Mesenchymal stem cell (in vitro differentiated cells and primary cell): ENCODE data around the gene KANK2.
A peak's percentile ranks its signal among the peaks of the same experiment; 100 is the strongest.
"Not testable (repeated sequence)": the region's sequence is repeated elsewhere in the genome, so short reads cannot be mapped to it uniquely, and the experiment has no call there.

Experiments
- DNase-seq: peaks from one replicate; pipeline ENCODE4 v3.0.0-alpha.2; 2013
- H2AFZ ChIP-seq: one replicate; pipeline ENCODE4 v1.6.1; 2013; ENCODE audit warnings: low read depth, mild to moderate bottlenecking, control low read depth, inconsistent platforms, low read length, moderate library complexity
- H2AK5ac ChIP-seq: 2 replicates; pipeline ENCODE4 v1.6.1; 2013; ENCODE audit warnings: low read length, moderate library complexity, mild to moderate bottlenecking, inconsistent platforms; ENCODE audit not compliant: severe bottlenecking
- H2BK120ac ChIP-seq: one replicate; pipeline ENCODE4 v1.6.1; 2013; ENCODE audit warnings: low read depth, mild to moderate bottlenecking, inconsistent platforms, low read length, moderate library complexity
- H2BK12ac ChIP-seq, 2 experiments: one replicate each; pipeline ENCODE4 v1.6.1; 2013; ENCODE audit warnings: inconsistent platforms in 2 of 2, low read length in 2 of 2, mild to moderate bottlenecking in 2 of 2, moderate library complexity in 2 of 2, control low read depth in 1 of 2
- H2BK15ac ChIP-seq: one replicate; pipeline ENCODE4 v1.6.1; 2013; ENCODE audit warnings: mild to moderate bottlenecking, low read depth, inconsistent platforms; ENCODE audit not compliant: poor library complexity, severe bottlenecking
- H2BK5ac ChIP-seq: 2 replicates; pipeline ENCODE4 v1.6.1; 2013; ENCODE audit warnings: low read depth, mild to moderate bottlenecking, low read length, control low read depth, inconsistent platforms; ENCODE audit not compliant: poor library complexity, severe bottlenecking
- H3K14ac ChIP-seq, 2 experiments: one replicate each; pipeline ENCODE4 v1.6.1; 2013; ENCODE audit warnings: inconsistent platforms in 2 of 2, low read length in 2 of 2, control low read depth in 1 of 2, mild to moderate bottlenecking in 1 of 2, moderate library complexity in 1 of 2
- H3K18ac ChIP-seq, 2 experiments: one replicate each; pipeline ENCODE4 v1.6.1; 2013; ENCODE audit warnings: inconsistent platforms in 2 of 2, low read length in 2 of 2, control low read depth in 1 of 2, low read depth in 1 of 2, mild to moderate bottlenecking in 1 of 2
- H3K23ac ChIP-seq, 2 experiments: one replicate each; pipeline ENCODE4 v1.6.1; 2013; ENCODE audit warnings: inconsistent platforms in 2 of 2, low read length in 2 of 2, mild to moderate bottlenecking in 2 of 2, moderate library complexity in 2 of 2, control low read depth in 1 of 2
- H3K27ac ChIP-seq: 2 replicates; pipeline ENCODE4 v1.5.1; 2013; ENCODE audit warnings: mild to moderate bottlenecking, moderate library complexity, low read length, control low read depth, inconsistent platforms; ENCODE audit not compliant: poor library complexity, severe bottlenecking
- H3K27me3 ChIP-seq, 2 experiments: 2 replicates each; pipeline versions ENCODE4 v1.6.1 to v1.7.0; 2013; ENCODE audit warnings: low read length in 2 of 2, mild to moderate bottlenecking in 2 of 2, moderate library complexity in 2 of 2, control low read depth in 1 of 2, inconsistent platforms in 1 of 2; ENCODE audit not compliant: control insufficient read depth in 1 of 2, insufficient read depth in 1 of 2
- H3K36me3 ChIP-seq, 2 experiments: 2 replicates each; pipeline versions ENCODE4 v1.6.1 to v1.7.0; 2013; ENCODE audit warnings: low read length in 2 of 2, control low read depth in 1 of 2, inconsistent platforms in 1 of 2, low read depth in 1 of 2, mild to moderate bottlenecking in 1 of 2; ENCODE audit not compliant: insufficient read depth in 2 of 2, control insufficient read depth in 1 of 2
- H3K4ac ChIP-seq, 2 experiments: one replicate each; pipeline ENCODE4 v1.6.1; 2013; ENCODE audit warnings: inconsistent platforms in 2 of 2, low read length in 2 of 2, mild to moderate bottlenecking in 2 of 2, moderate library complexity in 2 of 2, control low read depth in 1 of 2, low read depth in 1 of 2
- H3K4me1 ChIP-seq: 2 replicates; pipeline ENCODE4 v1.6.1; 2013; ENCODE audit warnings: low read depth, low read length, control low read depth; ENCODE audit not compliant: control insufficient read depth, insufficient read depth
- H3K4me2 ChIP-seq: 2 replicates; pipeline ENCODE4 v1.6.1; 2013; ENCODE audit warnings: low read length, mild to moderate bottlenecking, inconsistent platforms; ENCODE audit not compliant: poor library complexity, severe bottlenecking
- H3K4me3 ChIP-seq, 2 experiments: 2 replicates each; pipeline versions ENCODE4 v1.5.1 to v1.7.0; 2013; ENCODE audit warnings: low read length in 2 of 2, mild to moderate bottlenecking in 2 of 2, control low read depth in 1 of 2, low read depth in 1 of 2; ENCODE audit not compliant: insufficient read depth in 1 of 2
- H3K79me1 ChIP-seq: replicated peaks from 2 replicates; pipeline ENCODE4 v1.6.1; 2013; ENCODE audit warnings: mild to moderate bottlenecking, control low read depth, low read length, inconsistent platforms; ENCODE audit not compliant: poor library complexity, severe bottlenecking
- H3K9ac ChIP-seq: 2 replicates; pipeline ENCODE4 v1.7.0; 2013; ENCODE audit warnings: mild to moderate bottlenecking, low read length, moderate library complexity
- H3K9me3 ChIP-seq: 2 replicates; pipeline ENCODE4 v1.7.0; 2013; ENCODE audit warnings: mild to moderate bottlenecking, low read length; ENCODE audit not compliant: control insufficient read depth
- H4K8ac ChIP-seq: one replicate; pipeline ENCODE4 v1.6.1; 2013; ENCODE audit warnings: inconsistent platforms, mild to moderate bottlenecking, low read length, moderate library complexity
- H4K91ac ChIP-seq: one replicate; pipeline ENCODE4 v1.6.1; 2013; ENCODE audit warnings: mild to moderate bottlenecking, low read length, inconsistent platforms
- WGBS: methylation state at CpG from one replicate; pipeline ENCODE4 v1.1.7; 2013; ENCODE audit warnings: mixed read lengths; 5-methylcytosine and 5-hydroxymethylcytosine counted together

Gene KANK2

GRCh38 chr19:11160440-11160768 lies 36.9 kb downstream of the KANK2 start:
- H4K8ac ChIP-seq, H2AK5ac ChIP-seq, H3K79me1 ChIP-seq, H2BK12ac ChIP-seq, H2BK120ac ChIP-seq, H4K91ac ChIP-seq, H3K9me3 ChIP-seq, H3K4me2 ChIP-seq, H3K18ac ChIP-seq, H2BK15ac ChIP-seq, H3K14ac ChIP-seq, H3K4me1 ChIP-seq, DNase-seq, H3K4me3 ChIP-seq, H2BK5ac ChIP-seq, H3K27me3 ChIP-seq, H3K23ac ChIP-seq, H3K27ac ChIP-seq, H2AFZ ChIP-seq: not testable (repeated sequence)
- H3K9ac ChIP-seq, result peak overlapping the region; percentile 75
- H3K36me3 ChIP-seq, result peaks cover 15 to 20% of the 10 kb centered on the region in 2 experiments
- no CpG with 5 or more reads among the region's 2 CpGs for WGBS
- peak overlapping the region in 1 of 2 experiments; percentile 18 for H3K4ac ChIP-seq

- Histone ChIP-seq H4K8ac (peak overlapping the region; percentile 37), H2BK12ac (no peak overlapping the region), H2AFZ (no peak overlapping the region), H2AK5ac (no peak overlapping the region), H3K4me3 (no peak overlapping the region), H4K91ac (no peak overlapping the region), H3K18ac (no peak overlapping the region), H2BK5ac (no peak overlapping the region), H3K9me3 (no peaks in the 10 kb centered on the region), H3K9ac (peak overlapping the region; percentile 75), H2BK15ac (peak overlapping the region; percentile 68), H3K27ac (no peak overlapping the region), H3K23ac (no peak overlapping the region), H2BK120ac (no peak overlapping the region), H3K4ac (peak overlapping the region in 1 of 2 experiments; percentile 18), H3K36me3 (peaks cover 14 to 15% of the 10 kb centered on the region in 2 experiments), H3K4me1 (peaks cover 6% of the 10 kb centered on the region), H3K14ac (no peak overlapping the region), H3K27me3 (no peaks in the 10 kb centered on the region), H3K4me2 (no peak overlapping the region), H3K79me1 (peaks cover 7% of the 10 kb centered on the region)
- 35% methylated on average over 10 of the region's 16 CpGs for WGBS
- DNase-seq, result peak; percentile 87
Observed at GRCh38 chr19:11159598-11160439, 37.5 kb downstream of the KANK2 start.

- no peak within 1 kb of the TSS for H2BK120ac ChIP-seq
- under 1% methylated on average over 50 of the region's 50 CpGs for WGBS
- peak within 1 kb of the TSS in 1 of 2 experiments; percentile 93 for H3K4ac ChIP-seq
- H3K9ac ChIP-seq, result peak within 1 kb of the TSS; percentile 88
- peak within 1 kb of the TSS; percentile 90 to 99 for H3K4me3 ChIP-seq
- peak within 1 kb of the TSS; percentile 70 for H2BK15ac ChIP-seq
- H4K91ac ChIP-seq, result peak within 1 kb of the TSS; percentile 70
- H3K36me3 ChIP-seq, result no peaks in the 10 kb centered on the region
- DNase-seq, result peak; percentile 99
- H2BK12ac ChIP-seq, result peak within 1 kb of the TSS in 1 of 2 experiments; percentile 90
- H3K4me2 ChIP-seq, result peak within 1 kb of the TSS; percentile 99
- H3K27me3 ChIP-seq, result no peaks in the 10 kb centered on the region
- peak within 1 kb of the TSS; percentile 30 for H3K27ac ChIP-seq
- H3K9me3 ChIP-seq, result no peaks in the 10 kb centered on the region
- peaks cover 7% of the 10 kb centered on the region for H3K79me1 ChIP-seq
- H3K4me1 ChIP-seq, result peaks cover 14% of the 10 kb centered on the region
- H2AK5ac ChIP-seq, result peak within 1 kb of the TSS; percentile 89
- peak within 1 kb of the TSS; percentile 57 for H4K8ac ChIP-seq
- peak within 1 kb of the TSS; percentile 59 for H2BK5ac ChIP-seq
- H3K18ac ChIP-seq, result peak within 1 kb of the TSS; percentile 48 to 96
- H3K23ac ChIP-seq, result peak within 1 kb of the TSS in 1 of 2 experiments; percentile 97
- H2AFZ ChIP-seq, result peak within 1 kb of the TSS; percentile 100
- peak within 1 kb of the TSS in 1 of 2 experiments; percentile 99 for H3K14ac ChIP-seq
Observed at GRCh38 chr19:11155373-11156120, 41.8 kb downstream of the KANK2 start, which contains the start of gene SPC24. SPC24 (minus strand) TSS chr19:11155782; CDS start chr19:11155776, 6 bp downstream.

DNA sequence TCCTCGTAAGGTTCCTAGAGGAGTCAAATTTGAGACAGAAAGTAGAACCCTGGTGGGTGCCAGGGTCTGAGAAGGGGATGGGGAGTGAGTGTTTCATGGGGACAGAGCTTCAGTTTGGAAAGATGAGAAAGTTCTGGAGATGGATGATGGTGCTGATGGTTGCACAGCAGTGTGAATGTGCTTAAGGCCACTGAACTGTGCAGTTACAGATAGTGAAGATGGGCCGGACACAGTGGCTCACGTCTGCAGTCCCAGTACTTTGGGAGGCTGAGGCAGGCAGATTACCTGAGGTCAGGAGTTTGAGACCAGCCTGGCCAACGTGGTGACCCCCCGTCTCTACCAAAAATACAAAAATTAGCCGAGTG lies 42.7 kb downstream of the KANK2 start:
- Histone ChIP-seq H3K18ac (no peak overlapping the region), H3K23ac (no peak overlapping the region), H3K27me3 (no peaks in the 10 kb centered on the region), H3K79me1 (peaks cover 8% of the 10 kb centered on the region), H3K14ac (no peak overlapping the region), H3K4ac (no peak overlapping the region), H3K4me1 (peaks cover 14% of the 10 kb centered on the region), H2BK15ac (no peak overlapping the region), H2BK12ac (no peak overlapping the region), H2AFZ (no peak overlapping the region), H2BK5ac (no peak overlapping the region), H2AK5ac (no peak overlapping the region), H4K8ac (no peak overlapping the region), H3K4me2 (no peak overlapping the region), H2BK120ac (no peak overlapping the region), H3K9me3 (no peaks in the 10 kb centered on the region), H3K9ac (peak overlapping the region; percentile 88), H4K91ac (no peak overlapping the region), H3K4me3 (peak overlapping the region in 1 of 2 experiments; percentile 90), H3K36me3 (no peaks in the 10 kb centered on the region), H3K27ac (no peak overlapping the region)
- DNase-seq, result no peak
- WGBS, result 41% methylated on average over 6 of the region's 6 CpGs
